ENCODE data around the gene TRAPPC8. TPM values are rescaled to one million over a fixed set of nuclear protein-coding genes. Genes with fewer than 3 reads are reported as not detected.

TRAPPC8 gene
- total and polyA plus RNA-seq, 2 of the 13 experiments (the other 11 are each of a cell fraction or from before 2014, with no cell fraction given) = 34.6 to 50.8 TPM

DNA sequence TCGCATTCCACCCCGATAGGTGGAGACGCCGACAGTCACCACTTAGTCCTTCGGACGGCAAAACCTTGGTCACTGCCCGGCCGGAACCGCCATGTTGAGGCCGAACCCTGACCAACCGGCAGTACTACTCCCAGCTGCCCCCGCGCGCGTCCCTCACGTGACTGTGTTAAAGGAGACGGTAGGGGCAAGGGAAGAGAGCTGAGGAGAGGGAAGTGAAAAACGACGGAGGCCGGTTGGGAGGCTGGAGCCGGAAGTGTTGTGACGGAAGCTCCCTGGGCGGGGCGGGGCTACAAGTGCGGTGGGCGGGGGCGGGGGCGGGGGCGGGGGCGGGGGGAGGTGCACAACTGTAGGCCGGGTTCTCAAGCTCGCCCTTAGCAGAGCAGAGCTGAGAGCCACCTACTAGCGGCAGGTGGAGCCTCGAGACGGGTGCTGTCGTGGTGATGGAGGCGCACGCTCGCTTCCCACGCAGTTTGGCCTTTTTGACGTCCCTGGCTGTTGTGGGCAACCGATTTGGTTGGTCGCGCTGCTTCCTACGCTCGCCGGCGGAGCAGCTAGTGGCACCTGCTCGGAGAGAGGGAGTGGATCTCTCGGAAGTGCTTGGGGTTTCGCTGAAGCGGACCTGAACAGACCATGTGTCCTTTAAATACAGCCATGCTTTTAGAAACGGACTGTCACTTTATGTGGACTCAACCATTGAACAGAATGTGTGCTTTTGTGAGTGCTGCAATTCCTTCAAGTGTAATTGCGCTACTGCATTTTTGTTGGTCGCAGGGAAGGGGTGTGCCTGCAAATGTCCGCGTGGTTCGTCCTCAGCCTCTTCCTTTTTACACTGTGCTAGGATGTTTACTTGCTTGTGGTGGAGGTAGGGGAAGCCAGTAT, at the start of gene TRAPPC8 (continued):
- TF ChIP-seq LRRFIP1 (CRISPR knock-in tag; conservative IDR thresholded peaks at IDR 0.05) (no peak), TERF1 (CRISPR knock-in tag; IDR thresholded peaks at IDR 0.05) (no peak), ZBTB33 (CRISPR knock-in tag; IDR thresholded peaks at IDR 0.05) (no peak), PITX1 (CRISPR knock-in tag; IDR thresholded peaks at IDR 0.05) (no peak; the same call in none of the 2 replicates), SMARCC2 (IDR thresholded peaks at IDR 0.05) (no peak), ZNF776 (CRISPR knock-in tag; IDR thresholded peaks at IDR 0.05) (no peak), ZNF331 (CRISPR knock-in tag; IDR thresholded peaks at IDR 0.05) (peak; percentile 68; the same call in 1 of the 2 replicates), KDM4B (CRISPR knock-in tag; IDR thresholded peaks at IDR 0.05) (no peak), ZNF546 (CRISPR knock-in tag; conservative IDR thresholded peaks at IDR 0.05) (0 out of 2 replicates have a peak, but pooled peaks have one; percentile 3), HNF1A (IDR thresholded peaks at IDR 0.05; ENCODE audit: low read depth) (no peak), HNF1A (CRISPR knock-in tag; IDR thresholded peaks at IDR 0.05; ENCODE audit: borderline replicate concordance) (0 out of 2 replicates have a peak, but pooled peaks have one; percentile 14), PRMT3 (CRISPR knock-in tag; IDR thresholded peaks at IDR 0.05; ENCODE audit: borderline replicate concordance, low read depth) (no peak), ZNF644 (CRISPR knock-in tag; IDR thresholded peaks at IDR 0.05; ENCODE audit: low read depth) (0 out of 2 replicates have a peak, but pooled peaks have one; percentile 18), ZNF691 (CRISPR knock-in tag; IDR thresholded peaks at IDR 0.05; ENCODE audit: borderline replicate concordance, low read depth) (no peak)
- TF ChIP-seq, protein P1, sequence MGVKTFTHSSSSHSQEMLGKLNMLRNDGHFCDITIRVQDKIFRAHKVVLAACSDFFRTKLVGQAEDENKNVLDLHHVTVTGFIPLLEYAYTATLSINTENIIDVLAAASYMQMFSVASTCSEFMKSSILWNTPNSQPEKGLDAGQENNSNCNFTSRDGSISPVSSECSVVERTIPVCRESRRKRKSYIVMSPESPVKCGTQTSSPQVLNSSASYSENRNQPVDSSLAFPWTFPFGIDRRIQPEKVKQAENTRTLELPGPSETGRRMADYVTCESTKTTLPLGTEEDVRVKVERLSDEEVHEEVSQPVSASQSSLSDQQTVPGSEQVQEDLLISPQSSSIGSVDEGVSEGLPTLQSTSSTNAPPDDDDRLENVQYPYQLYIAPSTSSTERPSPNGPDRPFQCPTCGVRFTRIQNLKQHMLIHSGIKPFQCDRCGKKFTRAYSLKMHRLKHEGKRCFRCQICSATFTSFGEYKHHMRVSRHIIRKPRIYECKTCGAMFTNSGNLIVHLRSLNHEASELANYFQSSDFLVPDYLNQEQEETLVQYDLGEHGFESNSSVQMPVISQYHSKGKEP (CRISPR knock-in tag; IDR thresholded peaks at IDR 0.05) = no peak
